T47D (cell line): ENCODE data around the gene ZBTB38.

Experiments used
- DNase-seq, 2 experiments: peaks; one replicate each; pipeline versions ENCODE4 v3.0.0 to v3.0.0-alpha.2; 2011 to 2012; ENCODE audit warnings: low read depth in 1 of 2, low spot score in 1 of 2
- JUND ChIP-seq: IDR thresholded peaks from 2 replicates; pipeline ENCODE4 v1.6.1; 2012; ENCODE audit warnings: low read depth
- in situ Hi-C: cut with HindIII; loops from 2 replicates; pipeline ENCODE4 v1.10.0; 2016; ENCODE audit warnings: low sequenced_read_pairs, low pct_unique_long_range_greater_than_20kb

ZBTB38 gene

GRCh38 chr3:141345528-141345927 lies 22.8 kb upstream of the ZBTB38 start:
- TF ChIP-seq JUND, result no peak
- in situ Hi-C loops, result no loop called here
- no peak for DNase-seq

GRCh38 chr3:141346007-141346406 lies 22.3 kb upstream of the ZBTB38 start:
- TF ChIP-seq JUND, result no peak
- no peak for DNase-seq
- in situ Hi-C loops, result no loop called here

GRCh38 chr3:141346418-141346817 lies 21.9 kb upstream of the ZBTB38 start:
- in situ Hi-C loops, result no loop called here

GRCh38 chr3:141346839-141347238 lies 21.5 kb upstream of the ZBTB38 start:
- in situ Hi-C loops, result no loop called here
- no peak for TF ChIP-seq JUND
- DNase-seq, result no peak

More at GRCh38 chr3:141346418-141346817, 21.9 kb upstream of the ZBTB38 start:
- no peak for DNase-seq
- no peak for TF ChIP-seq JUND

- TF ChIP-seq JUND, result no peak
Observed at GRCh38 chr3:141348837-141349236, 19.5 kb upstream of the ZBTB38 start.

GRCh38 chr3:141349711-141350110 lies 18.6 kb upstream of the ZBTB38 start:
- no peak for TF ChIP-seq JUND
- in situ Hi-C loops, result no loop called here
- no peak for DNase-seq

More at GRCh38 chr3:141348837-141349236, 19.5 kb upstream of the ZBTB38 start:
- no peak for DNase-seq
- in situ Hi-C loops, result no loop called here

- no peak for DNase-seq
- in situ Hi-C loops, result no loop called here
Observed at GRCh38 chr3:141350666-141351065, 17.6 kb upstream of the ZBTB38 start.

GRCh38 chr3:141352262-141352984 lies 15.9 kb upstream of the ZBTB38 start:
- DNase-seq, result no peak
- no peak for TF ChIP-seq JUND
- in situ Hi-C loops, result no loop called here

More at GRCh38 chr3:141350666-141351065, 17.6 kb upstream of the ZBTB38 start:
- no peak for TF ChIP-seq JUND

GRCh38 chr3:141353652-141354495 lies 14.4 kb upstream of the ZBTB38 start:
- DNase-seq, result no peak
- no peak for TF ChIP-seq JUND
- in situ Hi-C loops, result no loop called here

- TF ChIP-seq JUND, result no peak
- in situ Hi-C loops, result no loop called here
- no peak for DNase-seq
Observed at GRCh38 chr3:141354517-141354916, 13.8 kb upstream of the ZBTB38 start.

GRCh38 chr3:141355242-141355641 lies 13.1 kb upstream of the ZBTB38 start:
- no peak for DNase-seq
- TF ChIP-seq JUND, result no peak
- in situ Hi-C loops, result no loop called here

- in situ Hi-C loops, result no loop called here
- no peak for TF ChIP-seq JUND
Observed at GRCh38 chr3:141356046-141356445, 12.3 kb upstream of the ZBTB38 start.

GRCh38 chr3:141360888-141361598 lies 7.3 kb upstream of the ZBTB38 start:
- TF ChIP-seq JUND, result no peak
- peak; percentile 49 to 92 for DNase-seq
- in situ Hi-C loops, result no loop called here

More at GRCh38 chr3:141356046-141356445, 12.3 kb upstream of the ZBTB38 start:
- DNase-seq, result no peak
